Prostate gland (tissue), 2 donors: ENCODE data around the gene SHCBP1.
"Not testable (repeated sequence)": the region's sequence is repeated elsewhere in the genome, so short reads cannot be mapped to it uniquely, and the experiment has no call there.

ENCODE experiments used
- CTCF ChIP-seq, 4 experiments: fragments of 200-600 bp in 2 of 4; fragments of 450-650 bp in 2 of 4; sonication (generic) in 2 of 4; IDR thresholded peaks; 1 replicate in 3 of 4; 2 replicates in 1 of 4; pipeline ENCODE4 v1.5.1; 2016 to 2019; ENCODE audit warnings: antibody characterized with exemption in 4 of 4, mild to moderate bottlenecking in 2 of 4, moderate library complexity in 2 of 4
- POLR2A ChIP-seq: fragments of 450-650 bp; IDR thresholded peaks from one replicate; pipeline ENCODE4 v1.6.1; 2016; ENCODE audit warnings: antibody characterized with exemption, mild to moderate bottlenecking
- POLR2AphosphoS5 ChIP-seq: sonication (generic); formaldehyde crosslinking; IDR thresholded peaks from one replicate; pipeline ENCODE4 v1.6.1; 2017; ENCODE audit warnings: antibody characterized with exemption

GRCh38 chr16:46624862-46625261, 3.7 kb upstream of the SHCBP1 start:
- not testable (repeated sequence) for TF ChIP-seq CTCF (IDR thresholded peaks at IDR 0.05); POLR2AphosphoS5; POLR2A
